Measurements from ENCODE around the gene RASGRP4. TPM values are rescaled to one million over a fixed set of nuclear protein-coding genes. Genes with fewer than 3 reads are reported as not detected.
A peak's percentile ranks its signal among the peaks of the same experiment; 100 is the strongest.

Gene RASGRP4
- total RNA-seq, 1 donor: not detected

DNA sequence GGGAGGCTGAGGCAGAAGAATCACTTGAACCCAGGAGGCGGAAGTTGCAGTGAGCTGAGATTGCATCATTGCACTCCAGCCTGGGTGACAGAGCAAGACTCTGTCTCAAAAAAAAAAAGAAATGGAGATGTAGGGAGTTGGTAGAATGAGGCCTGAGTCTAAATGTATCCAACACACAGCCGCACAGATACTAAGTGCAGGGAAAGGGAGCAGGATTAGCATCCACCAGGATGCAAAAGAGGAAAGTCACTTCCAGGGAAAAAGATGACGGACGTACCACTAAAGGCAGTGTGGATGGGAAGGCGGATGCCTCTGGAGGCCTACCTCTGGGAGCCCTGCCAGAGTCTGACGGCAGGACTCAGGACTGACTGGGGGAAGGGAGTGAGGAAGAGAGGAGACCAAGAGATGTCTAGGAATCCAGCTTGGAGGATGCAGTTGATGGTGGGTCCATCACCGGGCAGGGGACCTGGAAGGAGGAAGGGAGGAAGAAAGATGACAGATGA, 16.3 kb downstream of the RASGRP4 start:
- DNase-seq (ENCODE audit: low read depth): peak; percentile 29
- H3K4me3 ChIP-seq (ENCODE audit: low read depth, low read length): no peak overlapping the region
- TF ChIP-seq, protein P1, sequence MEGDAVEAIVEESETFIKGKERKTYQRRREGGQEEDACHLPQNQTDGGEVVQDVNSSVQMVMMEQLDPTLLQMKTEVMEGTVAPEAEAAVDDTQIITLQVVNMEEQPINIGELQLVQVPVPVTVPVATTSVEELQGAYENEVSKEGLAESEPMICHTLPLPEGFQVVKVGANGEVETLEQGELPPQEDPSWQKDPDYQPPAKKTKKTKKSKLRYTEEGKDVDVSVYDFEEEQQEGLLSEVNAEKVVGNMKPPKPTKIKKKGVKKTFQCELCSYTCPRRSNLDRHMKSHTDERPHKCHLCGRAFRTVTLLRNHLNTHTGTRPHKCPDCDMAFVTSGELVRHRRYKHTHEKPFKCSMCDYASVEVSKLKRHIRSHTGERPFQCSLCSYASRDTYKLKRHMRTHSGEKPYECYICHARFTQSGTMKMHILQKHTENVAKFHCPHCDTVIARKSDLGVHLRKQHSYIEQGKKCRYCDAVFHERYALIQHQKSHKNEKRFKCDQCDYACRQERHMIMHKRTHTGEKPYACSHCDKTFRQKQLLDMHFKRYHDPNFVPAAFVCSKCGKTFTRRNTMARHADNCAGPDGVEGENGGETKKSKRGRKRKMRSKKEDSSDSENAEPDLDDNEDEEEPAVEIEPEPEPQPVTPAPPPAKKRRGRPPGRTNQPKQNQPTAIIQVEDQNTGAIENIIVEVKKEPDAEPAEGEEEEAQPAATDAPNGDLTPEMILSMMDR (IDR thresholded peaks at IDR 0.05; ENCODE audit: insufficient read depth, low read depth, low read length): no peak

DNA sequence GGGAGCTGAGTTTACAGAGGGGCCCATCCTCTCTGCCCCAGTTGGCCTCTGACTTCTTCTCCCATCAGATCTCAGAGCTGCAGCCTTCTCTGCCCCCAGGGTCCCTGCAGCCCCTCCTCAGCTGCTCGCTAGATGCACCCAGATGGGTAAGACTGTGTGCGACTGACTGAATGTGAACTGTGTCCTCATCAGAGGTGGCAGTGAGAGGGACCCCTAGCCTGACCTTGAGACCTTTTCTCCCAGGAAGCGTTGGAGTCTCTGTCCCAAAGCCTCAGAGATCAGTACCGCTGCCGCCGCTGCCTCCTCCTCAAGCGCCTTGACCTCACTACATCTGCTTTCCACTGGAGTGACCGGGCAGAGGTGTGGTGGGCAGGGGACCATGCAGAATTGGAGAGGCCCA, 20.7 kb downstream of the RASGRP4 start:
- H3K4me3 ChIP-seq (ENCODE audit: low read depth, low read length): no peak overlapping the region
- TF ChIP-seq, protein P1 (IDR thresholded peaks at IDR 0.05; ENCODE audit: insufficient read depth, low read depth, low read length): no peak
- no peak for DNase-seq (ENCODE audit: low read depth)

DNA sequence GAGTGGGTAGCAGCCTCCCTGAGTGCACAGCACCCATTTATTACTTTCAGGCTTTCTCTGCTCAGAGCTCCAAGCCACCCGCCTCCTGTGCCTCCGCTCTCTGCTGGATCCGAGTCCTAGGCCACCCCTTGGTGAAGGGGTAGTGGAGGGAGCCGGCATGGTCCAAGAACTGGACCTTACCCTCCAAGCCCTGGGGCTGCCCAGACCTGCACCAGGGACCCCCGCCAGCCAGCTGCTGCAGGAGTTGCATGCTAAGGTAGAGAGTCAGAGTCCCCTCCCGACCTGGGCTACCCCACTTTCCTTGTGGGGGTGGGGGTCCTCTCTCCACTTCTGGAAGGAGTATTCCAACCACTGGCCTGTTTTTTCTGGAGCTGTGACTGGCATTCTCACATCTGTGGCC, 21.2 kb downstream of the RASGRP4 start:
- no peak for DNase-seq (ENCODE audit: low read depth)
- H3K4me3 ChIP-seq (ENCODE audit: low read depth, low read length): no peak overlapping the region
- TF ChIP-seq, protein P1 (IDR thresholded peaks at IDR 0.05; ENCODE audit: insufficient read depth, low read depth, low read length): no peak

DNA sequence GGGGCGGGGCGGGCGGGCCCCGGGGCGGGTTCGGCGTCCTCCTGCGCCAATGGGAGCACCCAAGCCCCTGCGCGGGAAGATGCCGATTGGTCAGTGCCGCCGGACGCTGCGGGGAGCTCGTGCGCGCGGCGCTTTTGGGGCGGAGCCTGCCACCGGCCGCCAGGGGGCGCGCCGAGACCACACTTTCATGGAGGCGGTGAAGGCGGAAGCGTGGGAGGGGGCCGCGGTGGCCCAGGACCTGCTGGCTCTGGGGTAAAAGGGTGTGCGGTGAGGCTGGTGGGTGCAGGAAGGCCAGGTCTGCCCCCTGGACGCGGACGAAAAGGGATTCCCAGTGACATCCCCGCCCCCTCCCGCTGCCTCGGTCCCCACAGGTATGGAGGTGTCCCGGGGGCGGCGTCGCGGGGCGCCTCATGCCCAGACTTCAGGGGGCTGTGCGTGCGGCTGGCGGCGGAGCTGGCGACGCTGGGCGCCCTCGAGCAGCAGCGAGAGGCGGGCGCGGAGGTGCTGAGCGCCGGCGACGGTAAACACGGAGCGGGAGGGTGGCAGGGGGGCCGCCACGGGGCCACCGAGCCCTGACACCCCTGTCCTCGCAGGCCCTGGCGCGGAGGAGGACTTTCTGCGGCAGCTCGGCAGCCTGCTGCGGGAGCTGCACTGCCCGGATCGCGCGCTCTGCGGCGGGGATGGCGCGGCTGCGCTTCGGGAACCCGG, 22.9 kb downstream of the RASGRP4 start, which contains the start of gene FAM98C:
Gene FAM98C (plus strand): TSS at position 127 of the 708 bp plus-strand sequence. CDS start 61 bp downstream, at position 188.
- TF ChIP-seq, protein P1 (IDR thresholded peaks at IDR 0.05; ENCODE audit: insufficient read depth, low read depth, low read length): peak; percentile 90
- DNase-seq (ENCODE audit: low read depth): peak; percentile 96
- peak within 1 kb of the TSS; percentile 90 for H3K4me3 ChIP-seq (ENCODE audit: low read depth, low read length)

DNA sequence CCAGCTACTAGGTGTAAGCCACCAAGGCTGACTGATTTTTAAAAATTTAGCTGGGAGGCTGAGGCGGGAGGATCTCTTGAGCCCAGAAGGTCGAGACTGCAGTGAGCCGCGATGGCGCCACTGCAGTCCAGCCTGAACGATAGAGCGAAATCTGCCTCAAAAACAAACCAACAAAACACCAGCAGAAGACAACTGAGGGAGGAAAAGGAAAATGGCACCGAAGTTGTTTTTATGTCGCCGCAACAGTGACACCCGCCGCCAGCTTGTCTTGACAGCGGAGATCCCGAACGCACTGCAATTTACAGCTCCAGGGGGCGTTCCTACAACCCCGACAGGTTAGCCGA, 23.4 kb downstream of the RASGRP4 start:
- no peak for DNase-seq (ENCODE audit: low read depth)
- TF ChIP-seq, protein P1 (IDR thresholded peaks at IDR 0.05; ENCODE audit: insufficient read depth, low read depth, low read length): no peak
- H3K4me3 ChIP-seq (ENCODE audit: low read depth, low read length): peak overlapping the region; percentile 59

DNA sequence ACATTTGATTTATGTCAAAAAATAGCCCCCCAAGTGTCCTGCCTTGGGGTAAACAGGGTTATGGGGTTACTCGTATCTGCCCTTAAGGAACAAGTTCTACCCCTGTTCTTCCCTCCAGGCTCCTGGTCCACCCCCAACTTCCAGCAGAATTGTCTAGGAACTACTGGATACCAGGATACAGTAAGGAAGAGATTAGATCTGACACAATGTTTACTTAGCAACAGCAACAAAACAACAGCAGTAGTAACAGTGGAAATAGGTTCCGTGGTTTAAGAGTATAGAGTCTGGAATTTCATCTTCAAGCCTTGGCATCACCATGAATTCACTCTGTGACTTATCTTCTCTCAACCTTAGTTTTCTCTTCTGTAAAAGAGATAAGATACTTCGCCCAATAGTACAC, 24.9 kb downstream of the RASGRP4 start:
- DNase-seq (ENCODE audit: low read depth): peak; percentile 22

More for the DNA sequence above, 24.9 kb downstream of the RASGRP4 start:
- H3K4me3 ChIP-seq (ENCODE audit: low read depth, low read length): no peak overlapping the region
- TF ChIP-seq, protein P1 (IDR thresholded peaks at IDR 0.05; ENCODE audit: insufficient read depth, low read depth, low read length): no peak

All from fibroblast of villous mesenchyme (primary cell).